GM18867 (cell line): ENCODE measurements around the gene ZNF783.
"Not testable (repeated sequence)": the region's sequence is repeated elsewhere in the genome, so short reads cannot be mapped to it uniquely, and the experiment has no call there.

Experiments used
- ATAC-seq: cut with Tn5 transposase; IDR thresholded peaks from one replicate; pipeline ENCODE4 v1.9.1; 2021; ENCODE audit warnings: mild to moderate bottlenecking, moderate library complexity; ENCODE audit not compliant: unreplicated experiment

Gene ZNF783

GRCh38 chr7:149297034-149297755 is 35.2 kb downstream of the ZNF783 start:
- no peak for ATAC-seq

DNA sequence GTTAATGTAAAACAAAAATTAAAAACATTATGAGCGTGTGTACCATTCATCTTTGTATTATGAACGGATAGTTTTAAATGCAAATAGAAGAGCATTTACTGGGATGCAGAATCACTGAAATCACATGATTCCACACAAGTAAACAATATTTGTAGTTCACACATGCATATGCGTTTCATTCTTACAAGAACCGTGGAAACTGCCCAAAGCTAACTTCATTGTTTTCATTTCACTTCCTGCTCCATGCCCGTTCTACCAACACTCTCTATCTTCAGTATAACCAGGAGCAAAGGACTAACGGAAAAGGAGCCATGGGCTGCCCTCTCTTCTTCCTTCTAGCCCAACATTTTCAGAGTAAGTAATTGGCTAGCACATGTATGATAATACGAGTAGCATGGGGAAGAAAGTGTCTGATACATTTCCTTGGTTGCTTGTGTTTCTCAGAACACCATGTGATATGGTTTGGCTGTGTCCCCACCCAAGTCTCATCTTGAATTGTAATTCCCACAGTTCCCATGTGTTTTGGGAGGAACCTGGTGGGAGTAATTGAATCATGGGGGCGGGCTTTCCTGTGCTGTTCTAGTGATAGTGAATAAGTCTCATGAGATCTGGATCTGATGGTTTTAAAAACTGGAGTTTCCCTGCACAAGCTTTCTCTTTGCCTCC is 38.8 kb downstream of the ZNF783 start:
- no peak for ATAC-seq

GRCh38 chr7:149302222-149302621 is 40.2 kb downstream of the ZNF783 start:
- no peak for ATAC-seq

DNA sequence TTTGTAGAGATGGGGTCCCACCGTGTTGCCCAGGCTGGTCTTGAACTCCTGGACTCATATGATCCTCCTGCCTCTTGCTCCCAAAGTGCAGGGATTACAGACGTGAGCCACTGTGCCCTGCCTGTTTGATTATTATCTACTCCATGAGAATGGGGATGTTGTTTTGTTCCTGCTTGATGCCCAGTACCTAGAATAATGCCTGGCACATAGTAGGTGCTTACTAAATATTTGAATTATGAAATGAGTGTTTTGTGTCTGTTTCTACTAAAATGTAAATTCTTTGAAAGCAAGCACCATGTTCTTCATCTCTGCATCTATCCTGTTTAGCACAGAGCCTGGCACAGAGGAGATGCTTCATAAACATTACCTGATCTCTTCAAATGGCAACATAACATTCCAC is 40.9 kb downstream of the ZNF783 start:
- no peak for ATAC-seq

- no peak for ATAC-seq
Observed at GRCh38 chr7:149304006-149304405, 42.0 kb downstream of the ZNF783 start.

DNA sequence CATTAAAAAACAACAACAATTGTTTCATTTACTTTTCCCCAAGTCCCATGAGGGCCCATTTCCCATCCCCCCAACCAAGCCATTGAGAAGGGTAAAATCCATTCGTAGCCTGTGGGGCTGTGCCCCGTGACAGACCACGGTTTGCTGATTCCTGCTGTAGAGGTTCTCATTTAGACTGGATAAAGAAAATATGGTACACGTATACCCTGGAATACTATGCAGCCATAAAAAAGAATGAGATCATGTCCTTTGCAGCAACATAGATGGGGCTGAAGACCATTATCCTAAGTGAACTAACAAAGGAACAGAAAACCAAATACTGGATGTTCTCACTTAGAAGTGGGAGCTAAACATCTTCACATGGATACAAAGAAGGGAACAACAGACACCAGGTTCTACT is 44.9 kb downstream of the ZNF783 start:
- no peak for ATAC-seq

GRCh38 chr7:149307775-149308501 is 45.9 kb downstream of the ZNF783 start:
- ATAC-seq = no peak

DNA sequence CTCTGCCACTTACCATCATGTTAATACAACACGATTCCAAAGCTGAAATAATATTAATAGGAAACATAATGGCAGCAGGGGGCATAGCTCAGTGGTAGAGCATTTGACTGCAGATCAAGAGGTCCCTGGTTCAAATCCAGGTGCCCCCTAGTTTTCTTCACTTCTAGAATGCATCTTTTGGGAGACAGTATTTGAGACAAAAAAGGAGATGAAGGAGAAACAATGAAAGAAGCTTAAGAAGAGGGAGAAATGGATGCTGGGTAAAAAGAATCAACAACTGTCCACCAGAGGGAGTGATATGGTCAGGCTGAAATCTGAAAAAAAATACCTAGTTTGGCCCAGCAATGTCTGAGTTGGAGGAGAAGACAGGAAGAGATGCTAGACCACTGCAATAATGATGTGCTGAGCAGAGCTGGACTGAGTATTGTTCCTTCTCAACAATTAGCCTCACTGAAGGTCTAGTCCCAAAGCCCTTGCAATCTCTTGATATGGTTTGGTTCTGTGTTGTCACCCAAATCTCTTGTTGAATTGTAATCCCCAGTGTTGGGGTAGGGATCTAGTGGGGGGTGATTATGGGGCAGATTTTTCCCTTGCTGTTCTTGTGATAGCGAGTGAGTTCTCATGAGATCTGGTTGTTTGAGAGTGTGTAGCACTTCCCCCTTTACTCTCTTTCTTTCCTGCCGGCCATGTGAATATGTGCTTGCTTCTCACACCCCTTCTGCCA is 48.3 kb downstream of the ZNF783 start:
- ATAC-seq = peak; percentile 57

- ATAC-seq = no peak
Observed at GRCh38 chr7:149310990-149311573, 49.1 kb downstream of the ZNF783 start.

DNA sequence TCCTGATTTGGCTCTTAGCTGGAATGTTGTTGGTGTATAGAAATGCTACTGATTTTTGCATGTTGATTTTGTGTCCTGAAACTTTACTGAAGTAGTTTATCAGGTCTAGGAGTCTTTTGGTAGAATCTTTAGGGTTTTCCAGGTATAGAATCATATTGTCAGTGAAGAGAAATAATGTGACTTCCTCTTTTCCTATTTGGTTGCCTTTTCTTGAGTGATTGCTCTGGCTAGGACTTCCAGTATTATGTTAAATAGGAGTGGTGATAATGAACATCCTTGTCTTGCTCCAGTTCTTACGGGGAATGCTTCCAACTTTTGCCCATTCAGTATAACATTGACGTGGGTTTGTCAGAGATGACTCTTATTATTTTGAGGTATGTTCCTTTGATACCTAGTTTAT is 52.0 kb downstream of the ZNF783 start:
- ATAC-seq = no peak

DNA sequence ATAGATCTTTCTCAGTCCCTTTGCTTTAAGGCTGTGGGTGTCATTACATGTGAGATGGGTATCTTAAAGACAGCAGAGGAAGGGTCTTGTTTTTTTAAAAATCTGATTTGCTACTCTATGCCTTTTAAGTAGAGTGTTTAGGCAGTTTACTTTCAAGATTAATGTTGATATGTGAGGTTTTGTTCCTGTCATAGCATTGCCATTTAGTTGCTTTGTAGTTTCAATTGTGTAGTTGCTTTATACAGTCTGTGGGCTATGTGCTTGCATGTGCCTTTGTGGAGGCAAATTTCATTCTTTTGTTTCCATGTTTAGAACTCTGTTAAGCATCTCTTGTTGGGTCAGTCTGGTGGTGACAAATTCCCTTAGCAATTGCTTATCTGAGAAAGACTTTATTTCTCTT is 54.6 kb downstream of the ZNF783 start:
- no peak for ATAC-seq

DNA sequence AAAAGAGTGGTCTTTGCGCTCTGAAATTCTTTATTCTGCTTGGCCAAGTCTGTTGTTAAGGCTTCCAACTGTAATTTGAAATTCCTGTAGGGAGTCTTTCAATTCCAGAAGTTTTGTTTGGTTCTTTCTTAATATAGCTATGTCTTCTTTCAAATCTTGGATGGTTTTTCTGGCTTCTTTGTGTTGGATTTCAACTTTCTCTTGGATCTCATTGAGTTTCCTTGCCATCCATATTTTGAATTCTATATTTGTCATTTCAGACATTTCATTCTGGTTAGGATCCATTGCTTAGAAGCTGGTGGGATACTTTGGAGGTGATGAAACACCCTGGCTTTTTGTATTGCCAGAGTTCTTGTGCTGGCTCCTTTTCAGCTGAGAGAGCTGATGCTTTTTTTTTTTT is 55.5 kb downstream of the ZNF783 start:
- no peak for ATAC-seq

- ATAC-seq = no peak
Observed at GRCh38 chr7:149317986-149318672, 56.1 kb downstream of the ZNF783 start.

GRCh38 chr7:149319376-149319775 is 57.4 kb downstream of the ZNF783 start:
- ATAC-seq = no peak

DNA sequence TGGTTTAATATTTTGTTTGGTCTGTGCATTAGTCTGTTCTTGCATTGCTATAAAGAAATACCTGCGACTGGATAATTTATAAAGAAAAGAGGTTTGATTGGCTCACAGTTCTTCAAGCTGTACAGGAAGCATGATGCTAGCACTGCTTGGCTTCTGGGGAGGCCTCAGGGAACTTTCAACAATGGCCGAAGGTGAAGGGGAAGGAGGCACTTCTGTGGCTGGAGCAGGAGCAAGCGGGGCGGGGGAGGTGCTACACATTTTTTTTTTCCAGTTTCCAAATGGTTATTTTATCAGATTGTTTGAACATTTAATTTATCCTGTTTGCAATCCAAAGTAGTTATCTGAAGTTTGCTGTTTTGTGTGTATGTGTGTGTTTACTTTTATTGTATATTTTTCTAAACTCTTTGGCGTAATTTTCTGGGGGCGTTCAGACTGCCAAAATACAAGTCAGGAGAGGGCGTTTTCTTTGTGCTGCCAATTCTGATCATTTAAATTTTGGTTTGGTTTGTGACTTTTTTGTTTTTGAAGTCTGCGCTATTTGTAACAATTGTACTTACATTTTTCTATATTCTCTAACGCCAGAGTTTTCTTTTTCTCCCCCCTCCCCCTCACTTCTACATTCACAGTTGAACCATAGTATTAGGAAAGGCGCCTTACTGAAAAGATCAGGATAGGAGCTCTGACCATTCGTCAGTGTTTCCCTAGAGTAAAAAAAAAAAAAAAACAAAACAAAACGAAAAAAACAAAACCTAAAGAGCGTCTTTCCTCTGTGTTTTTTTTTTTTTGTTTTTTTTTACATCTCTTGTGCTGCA is 58.5 kb downstream of the ZNF783 start:
- no peak for ATAC-seq

DNA sequence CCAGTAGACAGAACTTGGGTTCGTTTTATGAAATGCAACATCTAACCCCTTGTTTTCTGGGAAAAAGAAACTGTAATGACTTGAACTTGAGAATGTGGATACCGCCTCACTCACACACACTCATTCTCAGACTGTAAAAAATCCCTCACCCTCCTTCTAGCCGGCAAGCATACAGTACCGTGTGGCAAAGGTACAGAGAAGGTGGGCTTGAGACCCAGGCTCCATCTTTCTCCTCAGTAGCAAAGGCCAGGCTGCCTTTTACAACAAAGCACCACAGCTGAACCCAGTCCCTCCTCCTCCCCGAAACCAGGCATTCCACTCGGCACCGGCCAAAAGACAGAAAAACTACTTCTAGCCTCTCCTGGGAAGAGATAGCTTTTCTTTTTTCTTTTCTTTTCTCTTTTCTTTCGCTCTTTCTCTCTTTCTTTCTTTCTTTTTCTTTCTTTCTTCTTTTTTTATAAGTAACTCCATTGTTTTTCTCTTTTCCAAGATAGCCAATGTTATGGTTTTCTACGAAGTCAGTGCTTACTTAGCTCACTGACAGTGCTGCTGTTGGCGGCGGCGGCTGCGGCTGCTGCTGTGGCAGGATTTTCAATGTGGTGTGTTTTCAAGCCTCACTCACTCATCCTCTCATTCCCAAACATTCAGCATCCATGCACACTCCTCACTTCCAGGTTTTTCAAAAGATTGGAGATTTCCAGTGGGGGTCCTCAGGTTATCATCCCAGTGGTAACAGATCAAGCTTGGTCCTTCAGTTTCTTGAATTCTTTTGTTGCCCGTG is 59.3 kb downstream of the ZNF783 start:
- not testable (repeated sequence) for ATAC-seq

DNA sequence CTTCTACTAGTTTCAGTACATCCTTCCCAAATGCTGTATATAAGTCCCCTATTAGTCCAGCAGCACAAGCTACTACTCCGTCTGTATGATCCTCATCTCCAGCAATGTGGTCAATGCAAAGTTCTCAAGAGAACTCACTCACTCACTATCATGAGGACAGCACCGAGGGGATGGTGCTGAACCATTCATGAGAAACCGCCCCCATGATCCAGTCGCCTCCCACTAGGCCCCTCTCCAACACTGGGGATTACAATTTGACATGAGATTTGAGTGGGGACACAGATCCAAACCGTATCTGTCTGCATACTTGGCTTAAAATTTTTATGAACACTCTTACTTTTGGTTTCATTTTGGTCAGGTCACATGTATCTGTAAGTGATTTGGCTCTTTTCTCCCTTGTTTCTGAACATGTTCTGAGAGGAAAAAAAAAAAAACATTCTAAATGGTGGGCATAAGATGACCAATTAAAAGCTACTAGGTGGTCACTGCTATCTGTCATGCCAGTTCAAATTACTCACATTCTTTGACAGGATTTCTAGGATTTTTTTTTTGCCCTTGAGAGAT is 60.1 kb downstream of the ZNF783 start:
- ATAC-seq = no peak

DNA sequence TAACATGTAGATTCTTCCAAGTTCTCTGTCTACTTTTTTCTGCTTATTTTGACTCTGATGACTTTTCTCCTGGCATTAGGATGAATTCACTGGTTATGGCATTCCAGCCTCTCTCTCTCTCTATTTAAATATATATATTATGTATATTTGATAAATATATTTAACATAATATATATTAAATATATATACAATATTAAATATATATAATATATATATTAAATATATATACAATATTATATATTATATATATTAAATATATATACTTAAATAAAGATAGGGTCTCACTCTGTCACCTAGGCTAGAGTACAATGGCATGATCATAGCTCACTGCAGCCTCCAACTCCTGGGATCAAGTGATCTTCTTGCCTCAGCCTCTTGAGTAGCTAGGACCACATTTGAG is 60.7 kb downstream of the ZNF783 start:
- ATAC-seq = no peak
